H1 (cell line): ENCODE results near the gene API5. TPM values are rescaled to one million over a fixed set of nuclear protein-coding genes. Genes with fewer than 3 reads are reported as not detected.

Source experiments
- ASH2L ChIP-seq: fragments of 200-600, 300-600 bp; sonication (generic); IDR thresholded peaks from one replicate; pipeline ENCODE4 v1.7.1; 2017; ENCODE audit warnings: low read length
- TAF1 ChIP-seq: IDR thresholded peaks from 2 replicates; pipeline ENCODE4 v1.6.1; 2011; ENCODE audit warnings: mild to moderate bottlenecking, low read depth, low read length
- TCF12 ChIP-seq: IDR thresholded peaks from 2 replicates; pipeline ENCODE4 v1.6.1; 2011; ENCODE audit warnings: low read depth, mild to moderate bottlenecking, low read length
- polyA plus RNA-seq, 7 experiments: library from polyadenylated mRNA; depleted of rRNA in 3 of 7; stranded (reverse) in 5 of 7; unstranded in 2 of 7; fragments of >200 nt in 5 of 7; fragments of 200-250 nt in 2 of 7; gene quantifications; 1 replicate in 5 of 7; 2 replicates in 1 of 7; 4 replicates in 1 of 7; pipeline versions ENCODE4 v1.2.1 to v1.2.3, GENCODE V29; 2011 to 2013; ENCODE audit warnings: missing spikeins in 2 of 7, mixed read lengths in 2 of 7
- total RNA-seq: library from RNA; stranded (reverse); fragmentation: NEBNext Ultra II Directional; extraction: Animal tissue kit (Norgen Biotek cat#: 25700); gene quantifications from 2 replicates; pipeline ENCODE4 v1.2.1, GENCODE V29; 2021
- TF ChIP-seq, protein P1 (sequence below): IDR thresholded peaks from 2 replicates; pipeline ENCODE4 v1.6.1; 2011; ENCODE audit warnings: low read depth, mild to moderate bottlenecking, low read length; ENCODE audit not compliant: insufficient read depth

API5 gene
- total and polyA plus RNA-seq, 2 of the 8 experiments (the other 6 are each of a cell fraction or from before 2014, with no cell fraction given), result 39.1 to 155 TPM

DNA sequence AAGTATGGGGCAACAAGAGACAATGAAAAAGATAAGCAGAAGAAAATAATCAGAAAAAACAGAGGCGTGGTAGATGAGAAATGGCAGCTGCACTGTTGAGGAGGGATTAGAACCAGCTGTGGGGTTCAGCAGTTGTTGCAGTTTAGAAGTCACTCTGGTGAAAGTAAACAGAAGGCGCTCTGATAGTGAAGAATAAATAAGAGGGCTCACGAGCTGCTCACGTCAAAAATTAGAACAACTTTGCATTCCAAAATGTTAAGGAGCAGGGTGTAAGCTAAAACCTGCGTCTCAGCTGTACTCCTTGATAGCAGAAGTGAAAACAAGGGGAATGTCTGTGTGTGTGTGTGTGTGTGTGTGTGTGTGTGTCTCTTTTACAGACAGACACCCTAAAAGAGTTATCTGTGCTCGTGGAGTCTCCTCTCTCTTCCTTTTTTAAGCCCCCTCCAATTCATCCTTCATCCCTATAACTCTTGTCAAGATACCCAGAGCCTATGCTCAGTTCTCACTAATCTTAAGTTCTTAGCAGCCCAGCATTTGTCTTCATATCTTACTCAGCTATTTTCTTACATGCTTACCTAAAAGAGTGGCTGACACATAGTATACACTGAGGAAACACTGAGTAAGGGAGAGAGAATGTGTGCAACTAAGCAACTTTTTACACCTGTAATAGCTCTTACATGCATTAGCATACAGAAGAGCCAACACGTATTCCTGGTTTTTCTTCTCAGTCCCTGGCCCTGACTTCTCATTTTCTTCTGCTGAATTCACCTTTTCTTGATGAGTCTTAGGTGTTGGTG lies 55.8 kb downstream of the API5 start (continued):
- TF ChIP-seq, protein P1, sequence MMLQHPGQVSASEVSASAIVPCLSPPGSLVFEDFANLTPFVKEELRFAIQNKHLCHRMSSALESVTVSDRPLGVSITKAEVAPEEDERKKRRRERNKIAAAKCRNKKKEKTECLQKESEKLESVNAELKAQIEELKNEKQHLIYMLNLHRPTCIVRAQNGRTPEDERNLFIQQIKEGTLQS, result no peak
- TF ChIP-seq ASH2L, result no peak
- TF ChIP-seq TCF12, result no peak
- TF ChIP-seq TAF1, result no peak
